K562 (cell line): ENCODE measurements around the gene SGMS1. TPM values are rescaled to one million over a fixed set of nuclear protein-coding genes. Genes with fewer than 3 reads are reported as not detected.

ENCODE experiments used
- BRF1 ChIP-seq: IDR thresholded peaks from 3 replicates; pipeline ENCODE4 v1.6.1; 2011; ENCODE audit warnings: borderline replicate concordance, mild to moderate bottlenecking; ENCODE audit not compliant: insufficient read length; ENCODE audit errors: extremely low read depth
- CBX3 ChIP-seq, 2 experiments: IDR thresholded peaks; 1 replicate in 1 of 2; 2 replicates in 1 of 2; pipeline ENCODE4 v1.6.1; 2012; ENCODE audit warnings: inconsistent platforms in 2 of 2, low read length in 2 of 2, borderline replicate concordance in 1 of 2, control low read depth in 1 of 2
- CCAR2 ChIP-seq: fragments of 200-400 bp; formaldehyde crosslinking; IDR thresholded peaks from 2 replicates; pipeline ENCODE4 v1.6.1; 2017; ENCODE audit warnings: mild to moderate bottlenecking, low read depth, low read length
- CREB1 ChIP-seq, 2 experiments: sonication (generic) in 1 of 2; formaldehyde crosslinking in 1 of 2; IDR thresholded peaks; 2 replicates each; pipeline versions ENCODE4 v1.6.1 to v1.8.0; 2012 to 2022; ENCODE audit warnings: inconsistent platforms in 1 of 2, mild to moderate bottlenecking in 1 of 2, missing genetic modification reagents in 1 of 2, moderate library complexity in 1 of 2
- EP400 ChIP-seq: fragments of 450-650 bp; IDR thresholded peaks from 2 replicates; pipeline ENCODE4 v1.6.1; 2017; ENCODE audit warnings: antibody characterized with exemption, mild to moderate bottlenecking, moderate library complexity
- HDAC2 ChIP-seq: fragments of 450-650 bp; IDR thresholded peaks from 2 replicates; pipeline ENCODE4 v1.6.1; 2016; ENCODE audit warnings: mild to moderate bottlenecking
- MAFG ChIP-seq: fragments of 450-650 bp; conservative IDR thresholded peaks from 2 replicates; pipeline ENCODE4 v1.6.1; 2016; ENCODE audit warnings: missing genetic modification characterization, missing compliant biosample characterization
- MLLT1 ChIP-seq, 2 experiments: fragments of 450-650 bp; IDR thresholded peaks; 2 replicates each; pipeline ENCODE4 v1.6.1; 2016
- PPARD ChIP-seq: fragments of 250-450 bp; sonication (Bioruptor Pico); IDR thresholded peaks from 2 replicates; pipeline ENCODE4 v1.8.0; 2022; ENCODE audit warnings: inconsistent platforms, mild to moderate bottlenecking, moderate library complexity
- RBM39 ChIP-seq: fragments of 200-400 bp; formaldehyde crosslinking; optimal IDR thresholded peaks from 2 replicates; pipeline ENCODE3; 2018; ENCODE audit warnings: low read depth, low read length
- SMARCA4 ChIP-seq: fragments of 450-650 bp; IDR thresholded peaks from 2 replicates; pipeline ENCODE4 v1.6.1; 2016
- SMARCC2 ChIP-seq: fragments of 450-650 bp; IDR thresholded peaks from 2 replicates; pipeline ENCODE4 v1.6.1; 2017; ENCODE audit warnings: antibody characterized with exemption, moderate library complexity, mild to moderate bottlenecking, low read depth
- SP2 ChIP-seq: IDR thresholded peaks from 2 replicates; pipeline ENCODE4 v1.6.1; 2011; ENCODE audit warnings: mild to moderate bottlenecking, low read depth, low read length, moderate library complexity; ENCODE audit not compliant: poor library complexity, severe bottlenecking; ENCODE audit errors: extremely low read depth
- SUPT5H ChIP-seq: fragments of 450-650 bp; IDR thresholded peaks from 2 replicates; pipeline ENCODE4 v1.6.1; 2016
- THAP12 ChIP-seq: fragments of 250-450 bp; sonication (Bioruptor Pico); IDR thresholded peaks from 2 replicates; pipeline ENCODE4 v1.9.0; 2021; ENCODE audit warnings: mild to moderate bottlenecking, inconsistent platforms
- ZBTB17 ChIP-seq: fragments of 450-650 bp; formaldehyde crosslinking; IDR thresholded peaks from 2 replicates; pipeline ENCODE4 v1.4.0; 2020; ENCODE audit warnings: mild to moderate bottlenecking
- ZBTB5 ChIP-seq: fragments of 450-650 bp; IDR thresholded peaks from 2 replicates; pipeline ENCODE4 v1.6.1; 2017; ENCODE audit warnings: antibody characterized with exemption
- ZNF12 ChIP-seq: sonication (generic); formaldehyde crosslinking; IDR thresholded peaks from 2 replicates; pipeline ENCODE4 v1.4.0; 2020; ENCODE audit warnings: mild to moderate bottlenecking, missing genetic modification reagents
- ZNF41 ChIP-seq: fragments of 250-450 bp; sonication (Bioruptor Pico); conservative IDR thresholded peaks from 2 replicates; pipeline ENCODE4 v1.4.0; 2020; ENCODE audit warnings: mild to moderate bottlenecking
- ZNF707 ChIP-seq: fragments of 250-450 bp; sonication (Bioruptor Pico); conservative IDR thresholded peaks from 2 replicates; pipeline ENCODE4 v1.8.0; 2022; ENCODE audit warnings: inconsistent platforms, mild to moderate bottlenecking, moderate library complexity
- ZNF77 ChIP-seq: fragments of 250-450 bp; sonication (Bioruptor Pico); IDR thresholded peaks from 2 replicates; pipeline ENCODE4 v1.5.0; 2020
- polyA plus RNA-seq, 8 experiments: library from polyadenylated mRNA; depleted of rRNA in 4 of 8; stranded (reverse) in 5 of 8; unstranded in 3 of 8; fragments of >200 nt; fragmentation: Nextera tagmentation in 2 of 8; fragmentation: Illumina TruSeq in 1 of 8; extraction: Ambion mirVana in 2 of 8; extraction: Trizol in 1 of 8; gene quantifications; 2 replicates each; pipeline versions ENCODE4 v1.2.1 to v1.2.3, GENCODE V29; 2011 to 2014; ENCODE audit warnings: inconsistent platforms in 1 of 8, missing spikeins in 1 of 8
- total RNA-seq, 7 experiments: library from RNA; depleted of rRNA in 6 of 7; stranded (reverse); fragments of >200 nt in 6 of 7; fragmentation: Illumina TruSeq in 2 of 7; extraction: Trizol in 2 of 7; gene quantifications; 2 replicates each; pipeline versions ENCODE4 v1.2.1 to v1.2.3, GENCODE V29; 2011 to 2021; ENCODE audit warnings: low replicate concordance in 1 of 7

Gene SGMS1
- total and polyA plus RNA-seq, 9 of the 15 experiments (the other 6 are each of a cell fraction or from before 2014, with no cell fraction given): 22.6 to 232 (median 82.2) TPM

GRCh38 chr10:50550291-50550839, 73.4 kb downstream of the SGMS1 start (continued):
- TF ChIP-seq ZNF41 (CRISPR knock-in tag): no peak
- no peak for TF ChIP-seq BRF1
- no peak for TF ChIP-seq ZNF77 (CRISPR knock-in tag)
- TF ChIP-seq HDAC2: peak; percentile 100
- no peak for TF ChIP-seq CCAR2
- TF ChIP-seq RBM39: no peak
- peak; percentile 100 for TF ChIP-seq SMARCA4
- TF ChIP-seq SP2: no peak
- TF ChIP-seq ZNF12 (CRISPR knock-in tag): peak; percentile 80; the same call in 1 of the 2 replicates
- TF ChIP-seq CREB1 (IDR thresholded peaks at IDR 0.05): peak; percentile 90
- TF ChIP-seq CREB1 (CRISPR knock-in tag; IDR thresholded peaks at IDR 0.05): no peak; the same call in 1 of the 2 replicates
- TF ChIP-seq SMARCC2: peak; percentile 98
- TF ChIP-seq ZBTB17 (CRISPR knock-in tag): peak; percentile 68; the same call in 1 of the 2 replicates
- TF ChIP-seq ZNF707 (CRISPR knock-in tag): no peak
- 0 out of 2 replicates have a peak, but pooled peaks have one; percentile 38 for TF ChIP-seq THAP12 (CRISPR knock-in tag)
- peak; percentile 26; the same call in 1 of the 2 replicates for TF ChIP-seq ZBTB5
- no peak for TF ChIP-seq PPARD (CRISPR knock-in tag)
- TF ChIP-seq SUPT5H: peak; percentile 34; the same call in 1 of the 2 replicates
- TF ChIP-seq CBX3 (IDR thresholded peaks at IDR 0.05; ENCODE audit: borderline replicate concordance in 1 of 2, low read length in 2 of 2): peak in 1 of 2 experiments; percentile 87; a peak in 2 of 3 replicates
- peak; percentile 92 to 95; a peak in 3 of 4 replicates for TF ChIP-seq MLLT1 (IDR thresholded peaks at IDR 0.05)
- peak; percentile 90 for TF ChIP-seq MAFG
- peak; percentile 79; the same call in 1 of the 2 replicates for TF ChIP-seq EP400
